H1 (cell line): Measurements from ENCODE around the gene KRT85. TPM values are rescaled to one million over a fixed set of nuclear protein-coding genes. Genes with fewer than 3 reads are reported as not detected.

Experiments
- ATF3 ChIP-seq: IDR thresholded peaks from 2 replicates; pipeline ENCODE4 v1.6.1; 2011; ENCODE audit warnings: low read depth, mild to moderate bottlenecking, low read length; ENCODE audit not compliant: insufficient read depth
- polyA plus RNA-seq, 7 experiments: library from polyadenylated mRNA; depleted of rRNA in 3 of 7; stranded (reverse) in 5 of 7; unstranded in 2 of 7; fragments of >200 nt in 5 of 7; fragments of 200-250 nt in 2 of 7; gene quantifications; 1 replicate in 5 of 7; 2 replicates in 1 of 7; 4 replicates in 1 of 7; pipeline versions ENCODE4 v1.2.1 to v1.2.3, GENCODE V29; 2011 to 2013; ENCODE audit warnings: missing spikeins in 2 of 7, mixed read lengths in 2 of 7
- total RNA-seq: library from RNA; stranded (reverse); fragmentation: NEBNext Ultra II Directional; extraction: Animal tissue kit (Norgen Biotek cat#: 25700); gene quantifications from 2 replicates; pipeline ENCODE4 v1.2.1, GENCODE V29; 2021

KRT85 gene
- total and polyA plus RNA-seq, 2 of the 8 experiments (the other 6 are each of a cell fraction or from before 2014, with no cell fraction given), result not detected

DNA sequence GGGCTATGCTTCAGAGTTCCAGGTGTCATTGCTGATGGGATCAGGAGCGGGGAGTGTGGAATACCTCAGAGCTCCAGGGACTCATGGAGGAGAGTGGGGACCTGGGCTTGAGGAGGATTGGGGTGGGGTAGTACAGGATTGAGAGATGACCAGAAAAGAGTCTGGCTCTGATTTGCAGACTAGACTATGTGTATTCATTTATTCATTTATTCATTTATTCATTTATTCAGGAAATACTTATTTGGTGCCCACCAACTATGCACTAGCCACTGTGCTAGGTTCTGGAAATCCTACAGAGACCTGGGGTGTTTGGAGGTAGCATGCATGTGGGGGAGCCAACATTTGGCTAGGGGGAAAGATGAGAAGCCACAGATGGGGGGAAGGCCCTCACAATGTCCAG is 45.2 kb downstream of the KRT85 start (continued):
- TF ChIP-seq ATF3, result no peak
